ENCODE measurements around the gene GRID2. TPM values are rescaled to one million over a fixed set of nuclear protein-coding genes. Genes with fewer than 3 reads are reported as not detected.

Gene GRID2
- total RNA-seq, 1 donor, result 0.63 TPM

DNA sequence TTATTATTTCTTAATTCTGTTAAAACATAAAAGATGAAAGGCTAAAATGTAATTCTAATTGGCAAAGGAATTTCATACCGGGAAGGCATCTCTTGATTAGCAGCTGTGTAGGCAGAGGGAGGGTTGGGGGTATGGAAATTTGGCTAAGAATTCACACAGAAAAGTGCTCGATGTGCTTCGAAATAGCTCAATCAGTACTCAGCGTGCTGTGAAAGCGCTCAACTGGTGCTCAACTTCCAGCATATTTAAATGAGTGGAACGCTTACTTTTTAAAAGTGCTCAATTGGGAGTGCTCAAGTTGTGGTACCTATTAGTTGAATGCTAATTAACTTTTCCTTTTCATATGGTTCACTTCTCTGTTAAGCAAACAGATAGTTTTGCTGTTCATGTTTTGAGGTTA, 828.9 kb downstream of the GRID2 start:
- H3K4me3 ChIP-seq (ENCODE audit: low read depth, low read length), result no peak overlapping the region
- DNase-seq (ENCODE audit: low read depth), result no peak
- TF ChIP-seq, protein P1, sequence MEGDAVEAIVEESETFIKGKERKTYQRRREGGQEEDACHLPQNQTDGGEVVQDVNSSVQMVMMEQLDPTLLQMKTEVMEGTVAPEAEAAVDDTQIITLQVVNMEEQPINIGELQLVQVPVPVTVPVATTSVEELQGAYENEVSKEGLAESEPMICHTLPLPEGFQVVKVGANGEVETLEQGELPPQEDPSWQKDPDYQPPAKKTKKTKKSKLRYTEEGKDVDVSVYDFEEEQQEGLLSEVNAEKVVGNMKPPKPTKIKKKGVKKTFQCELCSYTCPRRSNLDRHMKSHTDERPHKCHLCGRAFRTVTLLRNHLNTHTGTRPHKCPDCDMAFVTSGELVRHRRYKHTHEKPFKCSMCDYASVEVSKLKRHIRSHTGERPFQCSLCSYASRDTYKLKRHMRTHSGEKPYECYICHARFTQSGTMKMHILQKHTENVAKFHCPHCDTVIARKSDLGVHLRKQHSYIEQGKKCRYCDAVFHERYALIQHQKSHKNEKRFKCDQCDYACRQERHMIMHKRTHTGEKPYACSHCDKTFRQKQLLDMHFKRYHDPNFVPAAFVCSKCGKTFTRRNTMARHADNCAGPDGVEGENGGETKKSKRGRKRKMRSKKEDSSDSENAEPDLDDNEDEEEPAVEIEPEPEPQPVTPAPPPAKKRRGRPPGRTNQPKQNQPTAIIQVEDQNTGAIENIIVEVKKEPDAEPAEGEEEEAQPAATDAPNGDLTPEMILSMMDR (IDR thresholded peaks at IDR 0.05; ENCODE audit: insufficient read depth, low read length), result no peak

DNA sequence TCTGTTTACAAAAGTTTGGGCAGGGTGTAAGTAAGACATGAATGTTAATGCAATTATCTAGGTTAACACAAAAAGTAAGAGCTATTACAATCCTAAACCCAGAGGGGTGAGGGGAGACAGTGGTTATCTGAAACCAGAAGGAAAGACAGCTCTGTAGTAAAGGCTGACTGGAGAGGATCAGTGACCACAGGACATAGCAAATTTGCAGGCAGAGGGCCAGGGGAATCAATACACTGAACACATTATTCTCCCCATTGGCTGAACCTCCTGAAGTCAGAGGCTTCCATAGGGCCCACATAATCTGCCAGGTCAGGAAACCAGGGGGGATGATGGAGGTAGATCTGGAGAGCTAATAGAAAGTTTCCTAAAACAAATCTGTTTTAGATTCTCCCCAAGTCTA, 835.4 kb downstream of the GRID2 start:
- TF ChIP-seq, protein P1 (IDR thresholded peaks at IDR 0.05; ENCODE audit: insufficient read depth, low read length), result no peak
- H3K4me3 ChIP-seq (ENCODE audit: low read depth, low read length), result no peak overlapping the region
- no peak for DNase-seq (ENCODE audit: low read depth)

DNA sequence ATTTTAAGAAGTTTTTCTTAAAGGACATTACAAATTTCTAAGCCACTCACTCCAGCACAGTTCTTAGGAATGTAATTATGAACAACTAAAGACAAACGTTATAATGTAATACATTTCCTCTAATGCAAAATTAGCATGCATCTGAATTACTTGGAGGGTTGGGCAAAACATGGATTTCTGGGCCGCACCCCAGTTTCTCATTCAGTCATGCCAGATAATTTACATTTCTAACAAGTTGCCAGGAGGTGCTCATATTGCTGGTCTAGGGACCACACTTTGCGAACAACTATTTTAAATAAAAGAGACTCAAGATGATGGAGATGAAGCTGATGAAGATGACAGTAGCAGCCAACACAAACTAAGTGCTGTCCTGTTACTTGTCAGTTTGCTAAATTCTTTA, 840.1 kb downstream of the GRID2 start:
- DNase-seq (ENCODE audit: low read depth), result no peak
- H3K4me3 ChIP-seq (ENCODE audit: low read depth, low read length), result no peak overlapping the region

DNA sequence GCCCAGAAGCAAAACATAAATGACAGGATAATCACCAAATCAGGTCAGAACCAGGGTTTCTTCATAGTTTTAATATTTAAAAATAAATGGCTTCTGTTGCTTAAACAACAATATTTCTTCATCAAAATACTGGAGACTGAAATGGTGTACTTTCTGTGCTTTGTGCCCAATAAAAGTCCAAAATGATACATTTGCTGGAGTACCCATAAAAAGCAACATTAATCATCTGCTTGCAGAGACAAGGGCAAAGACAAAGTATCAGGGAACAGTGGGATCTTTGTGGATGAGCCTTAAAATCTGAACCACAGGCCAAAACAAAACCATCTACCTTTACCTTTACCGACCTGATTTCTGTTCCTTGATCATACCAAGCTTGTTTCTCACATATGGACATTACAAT, 840.9 kb downstream of the GRID2 start:
- DNase-seq (ENCODE audit: low read depth), result no peak
- H3K4me3 ChIP-seq (ENCODE audit: low read depth, low read length), result no peak overlapping the region
- TF ChIP-seq, protein P1 (IDR thresholded peaks at IDR 0.05; ENCODE audit: insufficient read depth, low read length), result no peak

More for the DNA sequence above, 840.1 kb downstream of the GRID2 start:
- TF ChIP-seq, protein P1 (IDR thresholded peaks at IDR 0.05; ENCODE audit: insufficient read depth, low read length), result no peak

DNA sequence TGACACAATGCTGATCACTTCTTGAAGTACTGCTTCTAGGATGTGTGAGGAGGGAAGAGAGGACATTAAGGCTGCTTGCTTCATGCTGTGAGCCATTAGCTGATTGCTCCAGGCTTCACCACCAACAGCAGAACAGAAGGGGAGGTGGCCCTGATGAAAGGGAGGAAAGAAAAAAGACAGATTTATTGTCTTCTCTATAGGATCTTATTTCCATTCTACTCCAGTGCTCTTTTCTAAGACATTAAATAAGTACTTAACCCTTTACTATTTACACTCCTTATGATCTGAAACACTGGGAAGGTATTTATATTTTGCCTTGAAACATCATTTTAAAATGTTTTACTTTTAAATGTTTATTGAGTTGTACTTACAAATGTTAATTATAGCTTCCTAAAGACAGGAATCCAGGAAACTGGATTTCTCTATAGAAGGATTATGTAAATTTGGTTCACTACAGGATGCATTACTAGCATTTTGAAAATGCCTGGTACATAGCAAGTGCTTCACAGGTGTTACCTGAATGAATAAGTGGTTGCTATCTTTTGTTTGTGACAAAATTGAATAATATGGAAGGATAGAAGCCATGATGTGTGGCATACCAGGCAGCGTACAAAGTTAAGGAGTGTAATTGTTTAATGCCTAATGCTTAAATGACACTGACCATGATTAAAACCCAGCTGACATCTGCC, 843.9 kb downstream of the GRID2 start:
- no peak overlapping the region for H3K4me3 ChIP-seq (ENCODE audit: low read depth, low read length)
- TF ChIP-seq, protein P1 (IDR thresholded peaks at IDR 0.05; ENCODE audit: insufficient read depth, low read length), result no peak
- no peak for DNase-seq (ENCODE audit: low read depth)

DNA sequence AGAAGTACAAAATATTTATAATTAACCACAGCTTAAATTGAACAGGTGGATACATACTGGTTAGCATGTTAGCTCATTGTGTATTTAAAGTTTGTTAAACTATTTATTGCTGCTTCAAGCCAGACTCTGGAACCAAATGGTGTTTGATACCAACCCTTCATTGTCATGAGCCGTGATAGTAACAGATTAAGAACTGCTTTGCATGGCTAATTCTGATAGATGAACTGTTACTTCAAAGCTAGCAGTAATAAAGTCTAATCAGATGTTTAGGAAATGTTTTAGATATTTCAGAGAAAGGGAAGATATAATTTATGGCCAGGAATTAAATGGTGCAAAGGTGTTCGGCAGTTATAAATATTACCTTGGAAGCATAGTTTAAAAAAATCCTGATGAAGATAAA, 848.7 kb downstream of the GRID2 start:
- no peak overlapping the region for H3K4me3 ChIP-seq (ENCODE audit: low read depth, low read length)
- DNase-seq (ENCODE audit: low read depth), result no peak
- TF ChIP-seq, protein P1 (IDR thresholded peaks at IDR 0.05; ENCODE audit: insufficient read depth, low read length), result no peak

DNA sequence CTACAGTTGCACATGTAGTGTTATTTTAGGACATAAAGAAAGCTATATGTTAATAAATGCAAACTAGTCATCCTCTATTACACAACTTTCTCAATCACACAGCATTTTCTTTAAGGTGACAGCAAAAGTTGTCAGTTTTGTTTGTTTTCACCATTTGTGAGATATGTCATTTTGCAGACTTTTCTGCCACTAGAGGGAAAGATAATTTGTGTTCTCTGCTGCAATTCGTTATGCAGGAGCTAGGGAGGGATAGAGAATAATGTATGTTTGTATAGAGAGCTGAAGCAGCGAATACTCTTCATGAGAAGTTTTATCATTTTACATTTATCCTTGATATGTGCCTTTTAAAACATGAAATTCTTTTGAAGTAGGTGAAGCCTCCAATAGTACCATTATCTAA, 854.2 kb downstream of the GRID2 start:
- TF ChIP-seq, protein P1 (IDR thresholded peaks at IDR 0.05; ENCODE audit: insufficient read depth, low read length), result no peak
- H3K4me3 ChIP-seq (ENCODE audit: low read depth, low read length), result no peak overlapping the region
- DNase-seq (ENCODE audit: low read depth), result no peak

Measured in fibroblast of the aortic adventitia (primary cell).